GM19468 (cell line): Measurements from ENCODE around the gene PROZ.

ENCODE experiments used
- ATAC-seq: cut with Tn5 transposase; IDR thresholded peaks from one replicate; pipeline ENCODE4 v1.9.1; 2021; ENCODE audit warnings: mild to moderate bottlenecking, moderate library complexity, moderate number of reproducible peaks; ENCODE audit not compliant: unreplicated experiment; ENCODE audit errors: extremely low read depth

Gene PROZ

GRCh38 chr13:113139577-113139976 is 18.9 kb upstream of the PROZ start:
- ATAC-seq: no peak

DNA sequence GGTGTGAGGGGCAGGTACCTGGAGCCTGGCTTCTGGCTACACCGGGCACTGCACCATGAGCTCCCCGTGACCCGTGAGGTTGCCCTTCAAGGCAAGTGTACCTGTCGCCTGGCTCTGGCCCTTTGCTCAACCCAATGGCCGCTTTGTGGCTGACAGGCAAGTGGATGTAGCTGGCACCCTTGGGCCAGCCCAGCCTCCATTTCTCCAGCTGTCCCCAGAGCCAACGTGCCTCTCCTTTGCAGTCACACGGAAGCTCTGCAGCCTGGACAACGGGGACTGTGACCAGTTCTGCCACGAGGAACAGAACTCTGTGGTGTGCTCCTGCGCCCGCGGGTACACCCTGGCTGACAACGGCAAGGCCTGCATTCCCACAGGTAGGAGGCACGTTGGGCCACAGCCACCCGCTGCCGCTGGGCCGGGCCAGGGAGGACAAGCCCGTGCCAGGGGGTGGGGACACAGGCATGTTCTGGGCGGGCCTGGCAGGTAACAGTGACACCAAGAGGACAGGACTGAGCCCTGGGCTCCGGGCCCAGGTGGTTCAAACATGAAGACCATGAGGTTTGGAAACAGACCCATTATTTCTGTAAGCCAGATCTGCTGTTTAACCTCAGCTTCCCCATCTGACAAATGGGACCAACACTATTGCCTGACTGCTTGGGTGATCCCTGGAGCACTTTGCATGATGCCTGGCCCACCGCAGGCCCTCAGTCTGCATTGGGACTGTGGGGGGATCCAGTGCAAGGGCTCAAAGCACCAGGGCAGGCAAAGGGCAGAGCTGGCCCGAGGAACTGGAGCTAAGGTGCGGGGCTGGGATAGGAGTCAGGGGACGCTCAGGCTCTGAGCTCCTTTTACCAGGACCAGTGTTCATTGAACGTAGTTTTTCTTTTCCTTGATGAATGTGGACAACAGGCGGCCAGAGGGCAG is 17.5 kb upstream of the PROZ start:
- no peak for ATAC-seq

GRCh38 chr13:113141601-113141970 is 16.9 kb upstream of the PROZ start:
- ATAC-seq: no peak

DNA sequence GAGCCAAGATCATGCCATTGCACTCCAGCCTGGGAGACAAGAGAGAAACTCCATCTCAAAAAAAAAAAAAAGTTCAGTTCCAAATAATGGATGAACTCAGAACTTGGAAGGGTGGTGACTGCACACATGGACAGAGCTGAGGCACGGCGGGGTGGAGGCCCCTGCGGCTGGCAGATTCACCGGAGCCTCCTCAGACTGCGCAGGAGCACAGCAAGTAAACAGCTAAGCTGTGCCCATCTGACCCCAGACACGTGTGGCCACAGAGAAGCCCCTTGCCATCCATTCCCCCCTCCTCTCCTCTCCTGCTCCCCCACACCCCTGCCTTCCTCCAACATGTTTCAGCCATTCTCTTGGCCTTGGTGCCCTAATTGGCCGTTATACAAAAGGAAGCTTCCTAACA is 15.6 kb upstream of the PROZ start:
- no peak for ATAC-seq

- no peak for ATAC-seq
Measured at GRCh38 chr13:113143466-113144254, 14.8 kb upstream of the PROZ start.

- ATAC-seq: no peak
Measured at GRCh38 chr13:113144255-113144629, 14.2 kb upstream of the PROZ start.

GRCh38 chr13:113145496-113145895 is 13.0 kb upstream of the PROZ start:
- ATAC-seq: no peak

DNA sequence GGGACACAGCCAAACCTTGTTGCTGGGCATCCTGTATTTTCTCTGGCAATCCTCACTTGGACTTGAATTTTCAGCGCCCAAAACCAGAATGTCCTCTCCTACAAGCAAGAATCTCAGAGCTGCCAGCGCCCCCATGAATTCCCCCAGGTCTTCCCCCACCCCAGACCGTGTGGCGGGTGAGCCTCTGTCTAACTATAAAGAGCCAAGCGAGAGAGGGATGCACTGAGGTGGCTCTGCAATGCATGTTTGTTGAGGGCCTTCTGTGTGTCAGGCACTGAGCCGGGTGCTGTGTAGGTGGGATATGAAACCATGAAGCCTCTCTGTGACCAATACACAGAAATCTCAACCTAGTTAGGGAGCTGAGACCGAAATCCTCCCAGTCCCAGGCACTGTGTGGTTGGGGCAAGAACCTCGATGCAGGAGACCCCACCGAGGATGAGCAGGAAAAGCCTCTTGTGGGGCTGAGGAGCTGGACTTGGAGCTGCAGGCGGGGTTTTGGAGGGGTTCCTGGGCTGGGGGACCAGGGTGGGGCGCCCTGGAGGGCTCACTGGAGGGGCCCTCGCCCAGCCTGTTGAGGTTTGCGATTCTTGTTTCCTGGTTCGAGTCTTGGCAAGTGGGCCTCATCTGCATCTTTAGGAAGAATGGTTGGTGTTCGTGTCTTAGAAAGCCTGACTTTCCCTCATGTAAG is 12.4 kb upstream of the PROZ start:
- no peak for ATAC-seq

- ATAC-seq: no peak
Measured at GRCh38 chr13:113146750-113147149, 11.7 kb upstream of the PROZ start.

GRCh38 chr13:113147206-113147605 is 11.2 kb upstream of the PROZ start:
- no peak for ATAC-seq

- ATAC-seq: no peak
Measured at GRCh38 chr13:113148407-113148806, 10.0 kb upstream of the PROZ start.

- ATAC-seq: no peak
Measured at GRCh38 chr13:113148940-113149503, 9.4 kb upstream of the PROZ start.

- no peak for ATAC-seq
Measured at GRCh38 chr13:113149711-113150549, 8.5 kb upstream of the PROZ start.

GRCh38 chr13:113150550-113151365 is 7.7 kb upstream of the PROZ start:
- ATAC-seq: no peak

- ATAC-seq: no peak
Measured at GRCh38 chr13:113151745-113152690, 6.4 kb upstream of the PROZ start.

DNA sequence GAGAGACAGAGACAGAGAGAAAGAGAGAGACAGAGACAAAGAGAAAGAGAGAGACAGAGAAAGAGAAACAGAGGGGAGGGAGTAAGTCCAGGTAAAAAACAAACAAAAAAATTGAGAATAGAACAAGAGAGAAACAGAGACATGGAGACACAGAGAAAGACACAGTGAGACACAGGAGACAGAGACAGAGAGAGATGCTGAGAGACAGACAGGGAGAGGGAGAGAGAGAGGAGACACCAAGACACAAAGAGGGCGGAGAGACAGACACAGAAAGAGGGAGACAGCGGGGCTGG is 5.8 kb upstream of the PROZ start:
- no peak for ATAC-seq

DNA sequence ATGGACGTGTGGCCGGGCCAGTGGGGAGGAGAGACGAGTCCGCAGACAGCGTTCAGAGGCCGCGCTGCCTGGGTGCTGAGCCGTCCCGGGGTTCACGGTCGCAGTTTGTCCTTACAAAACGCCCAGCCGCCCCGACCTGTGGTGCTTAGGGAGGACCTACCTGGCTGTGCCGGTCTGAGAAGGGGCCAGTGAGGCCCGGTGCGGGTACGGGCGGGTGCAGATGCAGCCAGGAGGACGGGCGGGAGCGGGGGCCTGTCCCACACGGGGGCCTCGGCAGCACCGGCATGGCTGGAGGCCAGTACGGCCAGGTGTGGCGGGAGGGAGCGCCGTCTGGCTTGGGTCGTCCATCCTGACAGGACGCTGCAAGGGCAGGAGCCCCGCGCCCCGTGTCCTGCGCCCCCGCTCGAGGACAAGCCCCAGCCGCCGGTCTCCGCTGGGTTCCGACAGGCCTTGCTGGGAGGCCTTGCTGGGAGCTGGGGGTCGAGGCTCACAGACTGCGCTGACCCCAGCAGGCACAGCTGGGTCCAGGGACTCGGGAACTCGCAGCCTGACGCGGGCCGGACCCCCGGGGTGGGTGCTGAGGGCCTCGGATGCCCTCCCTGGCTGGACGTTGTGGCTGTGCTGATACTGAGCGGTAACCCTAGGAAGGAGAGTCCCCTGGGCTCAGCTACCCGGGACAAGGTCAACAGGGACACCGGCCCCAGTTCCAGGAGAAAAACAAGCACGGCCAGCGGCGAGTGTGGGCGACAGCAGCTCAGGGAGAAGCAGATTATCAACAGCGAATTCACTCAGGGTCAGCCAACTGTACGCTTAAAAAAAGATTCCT is 5.3 kb upstream of the PROZ start:
- ATAC-seq: no peak
